OCI-LY1 (cell line): ENCODE data around the gene ACSM4.

ENCODE experiments used
- H2AFZ ChIP-seq: fragments of 200-600 bp; sonication (generic), shearing (Covaris generic); 2 replicates; pipeline ENCODE4 v1.6.0; 2014; ENCODE audit warnings: antibody characterized with exemption, mild to moderate bottlenecking, low read length
- H3F3A ChIP-seq: fragments of 200-600 bp; sonication (generic), shearing (Covaris generic); 2 replicates; pipeline ENCODE4 v1.6.0; 2014; ENCODE audit warnings: mild to moderate bottlenecking, antibody characterized with exemption, low read length, moderate library complexity; ENCODE audit not compliant: insufficient read depth
- H3K27ac ChIP-seq: fragments of 200-600 bp; sonication (generic); 2 replicates; pipeline ENCODE4 v1.5.1; 2014; ENCODE audit warnings: low read length, mixed run types, mild to moderate bottlenecking, low read depth; ENCODE audit not compliant: poor library complexity, severe bottlenecking
- H3K27me3 ChIP-seq: fragments of 200-600 bp; sonication (generic); 2 replicates; pipeline ENCODE4 v1.6.0; 2014; ENCODE audit warnings: antibody characterized with exemption, mild to moderate bottlenecking, low read length, moderate library complexity; ENCODE audit not compliant: insufficient read depth
- H3K36me3 ChIP-seq: fragments of 200-600 bp; sonication (generic); 2 replicates; pipeline ENCODE4 v1.6.1; 2014; ENCODE audit warnings: mild to moderate bottlenecking, antibody characterized with exemption, low read length, moderate library complexity, mixed read lengths; ENCODE audit not compliant: insufficient read depth
- H3K4me1 ChIP-seq: fragments of 200-600 bp; sonication (generic); 2 replicates; pipeline ENCODE4 v1.5.1; 2014; ENCODE audit warnings: mild to moderate bottlenecking, low read length, moderate library complexity; ENCODE audit not compliant: insufficient read depth, severe bottlenecking
- H3K4me2 ChIP-seq: fragments of 200-600 bp; sonication (generic), shearing (Covaris generic); 2 replicates; pipeline ENCODE4 v1.6.1; 2014; ENCODE audit warnings: low read length
- H3K4me3 ChIP-seq: fragments of 200-600 bp; sonication (generic); 2 replicates; pipeline ENCODE4 v1.5.1; 2014; ENCODE audit warnings: low read length, low read depth, mild to moderate bottlenecking, mixed read lengths; ENCODE audit not compliant: poor library complexity, severe bottlenecking
- H3K79me2 ChIP-seq: fragments of 200-600 bp; shearing (Covaris generic); 2 replicates; pipeline ENCODE4 v1.6.1; 2016; ENCODE audit warnings: mixed run types, low read length, mixed read lengths; ENCODE audit not compliant: insufficient read depth
- H3K9ac ChIP-seq: fragments of 200-600 bp; sonication (generic), shearing (Covaris generic); 2 replicates; pipeline ENCODE4 v1.6.1; 2014; ENCODE audit warnings: mild to moderate bottlenecking, low read length, mixed read lengths
- H3K9me2 ChIP-seq: fragments of 200-600 bp; sonication (generic), shearing (Covaris generic); 2 replicates; pipeline ENCODE4 v1.6.1; 2014; ENCODE audit warnings: low read depth, mild to moderate bottlenecking, low read length, mixed read lengths
- H3K9me3 ChIP-seq: fragments of 200-600 bp; shearing (Covaris generic); 2 replicates; pipeline ENCODE4 v1.6.1; 2014; ENCODE audit warnings: low read length, mixed read lengths
- H4K20me1 ChIP-seq: fragments of 200-600 bp; sonication (generic), shearing (Covaris generic); 2 replicates; pipeline ENCODE4 v1.6.0; 2016; ENCODE audit warnings: mild to moderate bottlenecking, low read length; ENCODE audit not compliant: insufficient read depth
- CTCF ChIP-seq: fragments of 200-600 bp; sonication (generic), shearing (Covaris generic); IDR thresholded peaks from 2 replicates; pipeline ENCODE4 v1.5.1; 2017; ENCODE audit warnings: mild to moderate bottlenecking, antibody characterized with exemption, low read length, moderate library complexity, mixed read lengths
- EZH2 ChIP-seq: fragments of 200-600 bp; sonication (generic), shearing (Covaris generic); IDR thresholded peaks from 2 replicates; pipeline ENCODE4 v1.8.0; 2017; ENCODE audit warnings: borderline replicate concordance, mixed run types, mild to moderate bottlenecking, antibody characterized with exemption, low read length, moderate library complexity, mixed read lengths

Gene ACSM4

GRCh38 chr12:7354529-7354928 lies 50.7 kb downstream of the ACSM4 start:
- no peaks in the 10 kb centered on the region for H3K9me2 ChIP-seq
- no peaks in the 10 kb centered on the region for H3K27me3 ChIP-seq
- H4K20me1 ChIP-seq: no peaks in the 10 kb centered on the region
- no peak overlapping the region for H3K4me3 ChIP-seq
- no peaks in the 10 kb centered on the region for H3K79me2 ChIP-seq
- H3K4me1 ChIP-seq: no peaks in the 10 kb centered on the region
- no peaks in the 10 kb centered on the region for H3F3A ChIP-seq
- no peak overlapping the region for H3K4me2 ChIP-seq
- TF ChIP-seq EZH2: no peak
- TF ChIP-seq CTCF: no peak
- H3K36me3 ChIP-seq: no peaks in the 10 kb centered on the region
- H2AFZ ChIP-seq: no peak overlapping the region
- H3K9ac ChIP-seq: no peak overlapping the region
- no peaks in the 10 kb centered on the region for H3K9me3 ChIP-seq
- H3K27ac ChIP-seq: no peak overlapping the region

- Histone ChIP-seq H3K79me2 (no peaks in the 10 kb centered on the region), H3K9ac (no peak overlapping the region), H3F3A (no peaks in the 10 kb centered on the region), H3K9me3 (no peaks in the 10 kb centered on the region), H3K27me3 (no peaks in the 10 kb centered on the region), H3K4me3 (no peak overlapping the region), H2AFZ (no peak overlapping the region), H3K36me3 (no peaks in the 10 kb centered on the region), H3K27ac (no peak overlapping the region), H3K4me1 (no peaks in the 10 kb centered on the region), H4K20me1 (no peaks in the 10 kb centered on the region), H3K9me2 (no peaks in the 10 kb centered on the region), H3K4me2 (no peak overlapping the region)
- no peak for TF ChIP-seq EZH2
- TF ChIP-seq CTCF: no peak
Observed at GRCh38 chr12:7361265-7361664, 57.4 kb downstream of the ACSM4 start.

- H3K4me3 ChIP-seq: no peak overlapping the region
Observed at GRCh38 chr12:7362734-7363133, 58.9 kb downstream of the ACSM4 start.

GRCh38 chr12:7369274-7369729 lies 65.4 kb downstream of the ACSM4 start:
- H3K79me2 ChIP-seq: no peaks in the 10 kb centered on the region
- H4K20me1 ChIP-seq: no peaks in the 10 kb centered on the region
- no peaks in the 10 kb centered on the region for H3F3A ChIP-seq
- no peak overlapping the region for H3K4me3 ChIP-seq
- no peaks in the 10 kb centered on the region for H3K9me3 ChIP-seq
- no peaks in the 10 kb centered on the region for H3K27me3 ChIP-seq
- no peak overlapping the region for H2AFZ ChIP-seq
- H3K4me2 ChIP-seq: no peak overlapping the region
- H3K4me1 ChIP-seq: no peaks in the 10 kb centered on the region
- no peak overlapping the region for H3K9ac ChIP-seq
- no peaks in the 10 kb centered on the region for H3K36me3 ChIP-seq
- no peaks in the 10 kb centered on the region for H3K9me2 ChIP-seq
- TF ChIP-seq EZH2 (no peak), CTCF (no peak)
- H3K27ac ChIP-seq: no peak overlapping the region

More at GRCh38 chr12:7362734-7363133, 58.9 kb downstream of the ACSM4 start:
- TF ChIP-seq EZH2: no peak
- Histone ChIP-seq H3K4me1 (no peaks in the 10 kb centered on the region), H3K79me2 (no peaks in the 10 kb centered on the region), H2AFZ (no peak overlapping the region), H3K9me3 (no peaks in the 10 kb centered on the region), H3K4me2 (no peak overlapping the region), H3K9ac (no peak overlapping the region), H3K27me3 (no peaks in the 10 kb centered on the region), H3K9me2 (no peaks in the 10 kb centered on the region), H3F3A (no peaks in the 10 kb centered on the region), H3K36me3 (no peaks in the 10 kb centered on the region), H3K27ac (no peak overlapping the region), H4K20me1 (no peaks in the 10 kb centered on the region)
